NCI-H1417 treated with DMSO at 0.1 percent for 48 hours (cell line): ENCODE measurements around the gene IL21R.
"Not testable (repeated sequence)": the region's sequence is repeated elsewhere in the genome, so short reads cannot be mapped to it uniquely, and the experiment has no call there.

Experiments
- DNase-seq: peaks from one replicate; lab custom pipeline; 2025; lab: John Stamatoyannopoulos, UW

Gene IL21R

GRCh38 chr16:27374804-27375425 lies 27.1 kb upstream of the IL21R start:
- DNase-seq, result no peak

GRCh38 chr16:27377666-27378485 lies 24.1 kb upstream of the IL21R start:
- DNase-seq, result no peak

DNA sequence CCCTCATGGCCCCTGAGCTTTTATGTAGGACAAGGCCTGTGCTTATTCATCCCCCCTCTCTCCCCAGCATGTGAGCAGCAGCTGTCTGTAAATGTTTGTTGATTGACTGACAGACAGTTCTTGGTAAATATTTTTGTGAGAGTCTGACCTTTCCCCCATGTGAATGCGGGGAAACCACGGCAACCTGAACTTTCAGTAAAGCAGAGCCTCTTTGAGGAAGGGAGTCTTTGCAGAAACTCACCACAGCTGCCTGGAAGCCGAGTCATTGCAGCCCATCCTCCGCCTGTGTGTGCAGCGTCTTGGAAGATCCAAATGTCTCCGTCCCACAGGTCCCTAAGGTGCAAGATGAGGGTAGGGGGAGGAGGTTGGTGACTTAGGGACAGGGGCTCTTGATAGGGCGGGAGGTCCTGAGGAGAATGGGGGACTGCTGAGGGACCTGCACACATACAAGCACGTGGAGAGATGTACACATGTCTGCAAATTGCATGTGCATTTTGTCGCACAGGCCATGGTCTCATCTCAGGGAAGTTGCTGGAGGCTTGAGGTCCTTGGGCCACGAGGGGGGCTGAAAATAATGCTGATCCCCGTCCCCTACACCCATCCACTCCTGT lies 23.0 kb upstream of the IL21R start:
- DNase-seq, result no peak

DNA sequence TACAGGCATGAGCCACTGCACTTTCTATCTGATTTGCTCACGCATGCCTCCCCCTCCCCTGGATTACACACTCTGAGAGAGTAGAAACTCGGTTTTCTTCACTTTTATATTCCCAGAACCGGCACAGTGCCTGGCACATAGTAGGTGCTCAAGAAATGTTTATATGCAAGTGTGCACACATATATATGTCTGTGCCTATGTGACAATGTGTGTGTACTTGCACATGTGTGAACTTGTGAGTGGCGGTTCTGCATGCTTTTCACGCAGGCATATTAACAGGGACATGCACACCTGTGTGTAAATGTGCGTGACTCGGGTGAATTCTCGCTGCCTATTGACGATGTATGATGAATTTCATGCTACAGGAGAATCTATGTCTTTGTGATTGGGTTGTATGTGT lies 22.1 kb upstream of the IL21R start:
- DNase-seq, result no peak

DNA sequence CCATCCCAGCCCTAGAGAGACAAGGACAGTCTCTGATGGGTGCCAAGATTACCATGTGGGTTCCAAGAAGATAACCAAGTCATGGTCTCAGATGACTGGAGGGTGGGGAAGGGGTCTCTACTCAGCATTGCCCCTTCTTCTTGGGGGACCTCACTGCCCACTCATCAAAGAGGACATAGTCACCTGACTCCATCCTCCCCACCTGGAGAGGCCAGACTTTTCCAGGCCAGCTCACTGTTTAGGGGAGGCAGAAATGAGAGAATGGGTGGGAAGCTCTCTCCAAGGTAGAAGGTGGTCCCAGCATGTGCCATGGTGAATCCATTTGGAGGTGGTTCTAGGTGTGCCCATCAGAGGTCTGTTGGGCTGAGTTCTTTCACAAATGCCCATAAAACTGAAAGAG lies 20.7 kb upstream of the IL21R start:
- DNase-seq, result no peak

- DNase-seq, result no peak
Observed at GRCh38 chr16:27381974-27382855, 19.8 kb upstream of the IL21R start.

GRCh38 chr16:27383556-27384243 lies 18.3 kb upstream of the IL21R start:
- DNase-seq, result no peak

DNA sequence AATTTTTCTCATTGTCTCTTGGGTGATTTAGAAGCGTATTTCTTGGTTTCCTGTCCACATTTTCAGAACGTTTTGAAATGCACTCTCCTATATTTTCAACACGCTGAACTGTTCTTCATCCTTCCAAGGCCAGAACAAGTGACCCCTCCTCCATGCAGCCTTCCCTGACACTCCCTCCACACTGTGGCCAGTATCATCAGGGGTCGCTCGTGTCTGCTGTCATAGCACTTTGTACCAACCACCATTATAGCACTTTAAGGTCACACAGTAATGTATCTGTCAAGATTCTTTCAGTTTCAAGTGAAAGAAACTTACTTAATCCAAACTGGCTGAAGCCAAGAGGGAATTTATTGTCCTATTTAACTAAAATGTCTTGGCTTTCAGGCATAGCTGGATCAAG lies 17.5 kb upstream of the IL21R start:
- no peak for DNase-seq

DNA sequence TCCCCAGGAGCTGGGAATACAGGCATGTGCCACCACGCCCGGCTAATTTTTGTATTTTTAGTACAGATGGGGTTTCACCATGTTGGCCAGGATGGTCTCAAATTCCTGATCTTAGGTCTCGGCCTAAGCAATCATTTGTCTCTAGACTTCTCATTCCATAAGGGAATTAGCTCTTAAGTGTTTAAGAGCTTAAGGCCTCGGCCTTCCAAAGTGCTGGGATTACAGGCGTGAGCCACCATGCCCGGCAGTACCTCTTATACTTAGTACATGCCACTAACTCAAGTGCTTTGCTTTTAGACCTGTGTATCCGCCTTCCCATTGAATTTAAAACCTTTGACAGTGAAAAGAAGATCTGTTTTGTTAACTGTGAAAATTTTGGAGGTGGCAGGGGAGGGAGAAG lies 16.6 kb upstream of the IL21R start:
- no peak for DNase-seq

DNA sequence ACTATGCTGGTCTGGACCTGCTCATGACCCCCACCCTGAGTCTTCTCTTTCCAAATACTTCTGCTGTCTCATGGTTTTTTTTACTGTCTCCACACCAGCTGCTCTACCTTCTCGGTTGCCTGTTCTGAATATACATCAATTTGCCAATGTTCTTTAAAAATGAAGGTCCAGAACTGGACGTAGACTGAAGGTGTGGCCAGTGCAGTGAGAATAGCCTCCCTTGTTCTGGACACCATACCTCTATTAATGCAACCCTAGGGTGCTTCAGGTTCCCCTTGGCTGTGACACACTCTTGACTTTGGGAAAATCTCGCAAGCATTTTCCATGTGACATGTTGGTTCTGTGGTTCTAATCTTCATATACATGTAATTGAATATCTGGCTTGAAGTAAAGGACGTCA lies 15.3 kb upstream of the IL21R start:
- DNase-seq, result no peak

DNA sequence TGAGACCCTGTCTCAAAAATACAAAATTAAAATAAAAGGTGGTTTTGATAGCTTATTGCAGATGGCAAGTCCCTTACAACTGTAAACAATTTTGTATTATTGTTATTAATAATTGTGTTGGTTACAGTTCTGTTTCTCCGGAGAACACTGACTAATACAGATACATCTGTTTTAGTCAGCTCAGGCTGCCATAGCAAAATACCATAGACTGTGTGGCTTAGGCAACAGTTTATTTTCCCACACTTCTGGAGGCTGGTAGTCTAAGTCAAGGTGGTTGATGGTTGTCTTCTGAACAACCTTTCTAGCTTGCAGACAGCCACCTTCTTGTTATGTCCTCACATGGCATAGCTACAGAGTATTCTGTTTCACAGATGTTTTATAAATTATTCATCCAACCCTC lies 14.2 kb upstream of the IL21R start:
- DNase-seq, result no peak

GRCh38 chr16:27389272-27389961 lies 12.6 kb upstream of the IL21R start:
- no peak for DNase-seq

DNA sequence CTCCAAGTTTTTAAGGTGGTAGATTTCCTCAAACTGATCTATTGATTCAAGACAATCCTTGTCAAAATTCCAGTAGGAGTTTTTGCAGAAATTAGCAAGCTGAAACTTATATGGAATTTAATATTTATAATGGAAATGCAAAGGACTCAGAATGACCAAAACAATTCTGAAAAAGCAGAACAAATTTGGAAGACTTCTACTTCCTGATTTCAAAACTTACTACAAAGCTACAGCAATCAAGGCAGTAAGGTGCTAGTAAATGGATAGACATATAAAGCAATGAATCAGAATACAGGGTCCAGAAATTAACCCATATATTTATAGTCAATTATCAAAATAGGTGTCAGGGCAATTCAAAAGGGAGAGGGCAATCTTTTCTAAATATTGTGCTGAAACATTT lies 11.8 kb upstream of the IL21R start:
- no peak for DNase-seq

DNA sequence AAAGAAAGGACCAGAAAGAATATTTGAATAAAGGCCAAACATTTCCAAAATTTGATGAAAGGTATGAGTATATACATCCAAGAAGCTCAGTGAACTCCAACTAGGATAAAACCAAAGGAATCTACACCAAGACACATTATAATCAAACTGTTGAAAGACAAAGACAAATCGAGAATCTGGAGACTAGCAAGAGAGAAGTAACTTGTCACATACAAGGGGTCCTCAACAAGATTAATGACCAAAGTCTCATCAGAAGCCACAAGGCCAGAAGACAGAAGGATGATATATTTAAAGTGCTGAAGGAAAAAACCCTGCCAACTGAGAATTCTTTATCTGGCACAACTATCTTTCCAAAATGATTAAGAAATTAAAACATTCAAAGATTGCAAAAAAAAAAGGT lies 9.3 kb upstream of the IL21R start:
- DNase-seq, result no peak

- no peak for DNase-seq
Observed at GRCh38 chr16:27394516-27394915, 7.5 kb upstream of the IL21R start.

- not testable (repeated sequence) for DNase-seq
Observed at GRCh38 chr16:27398341-27398893, 3.6 kb upstream of the IL21R start.

DNA sequence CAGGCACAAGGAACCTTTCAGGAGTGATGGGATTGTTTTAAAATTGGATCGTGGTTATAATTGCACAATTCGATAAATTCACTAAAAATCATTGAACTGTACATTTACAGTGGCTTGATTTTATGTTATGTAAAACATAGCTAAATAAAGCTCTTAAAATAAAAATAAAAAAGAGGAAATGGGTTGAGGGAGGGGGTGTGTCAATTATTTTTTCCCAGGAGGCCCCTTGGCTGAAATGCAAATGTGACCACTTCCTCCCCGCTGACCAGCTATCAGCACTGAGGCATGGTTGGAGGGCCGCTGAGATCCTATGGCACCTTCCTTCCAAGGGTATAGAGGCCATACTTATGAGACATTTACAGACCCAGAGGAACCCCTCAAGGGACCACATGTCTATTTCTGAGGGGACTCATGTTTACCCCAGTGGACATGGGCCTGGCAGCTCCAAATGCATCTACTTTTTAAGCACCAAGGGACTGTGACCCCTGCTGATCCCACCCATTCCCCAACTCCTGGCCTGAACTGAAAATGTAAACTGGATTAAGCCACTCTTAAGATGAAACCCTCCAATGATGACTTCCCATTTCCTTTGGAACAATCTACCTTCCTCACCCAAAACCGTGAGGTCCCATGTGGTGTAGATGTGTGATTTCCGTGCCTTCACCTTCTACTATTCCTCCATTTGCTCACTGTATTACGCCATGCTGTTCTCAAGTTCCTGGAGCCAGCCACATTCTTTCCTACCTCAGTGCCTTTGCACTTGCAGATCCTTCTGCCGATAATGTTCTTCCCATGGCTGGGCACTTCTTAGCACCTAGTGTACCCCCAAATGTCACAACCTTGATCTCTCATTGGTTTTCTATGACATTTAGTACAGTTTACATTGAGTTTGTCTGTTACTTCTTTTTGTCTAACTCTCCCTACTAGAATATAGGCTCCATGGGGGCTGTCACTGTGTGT lies 2.8 kb upstream of the IL21R start:
- DNase-seq, result no peak

- DNase-seq, result no peak
Observed at GRCh38 chr16:27399969-27400368, 2.0 kb upstream of the IL21R start.

- DNase-seq, result no peak
Observed at GRCh38 chr16:27400751-27401620, 988 bp upstream of the IL21R start.
